GM23248 (cell line): ENCODE data around the gene TNFAIP8L3. TPM values are rescaled to one million over a fixed set of nuclear protein-coding genes. Genes with fewer than 3 reads are reported as not detected.
"Not testable (repeated sequence)": the region's sequence is repeated elsewhere in the genome, so short reads cannot be mapped to it uniquely, and the experiment has no call there.

Source experiments
- DNase-seq: peaks from one replicate; pipeline ENCODE4 v3.0.0-alpha.2; 2015
- H2AFZ ChIP-seq: fragments of 200-600 bp; sonication (generic); 2 replicates; pipeline ENCODE4 v1.6.1; 2016; ENCODE audit warnings: antibody characterized with exemption
- H3F3A ChIP-seq: fragments of 200-600 bp; sonication (generic); 2 replicates; pipeline ENCODE4 v1.6.1; 2016; ENCODE audit warnings: mild to moderate bottlenecking, antibody characterized with exemption, mixed run types; ENCODE audit not compliant: insufficient read depth
- H3K27ac ChIP-seq: fragments of 200-600 bp; sonication (generic); 2 replicates; pipeline ENCODE4 v1.5.1; 2016; ENCODE audit warnings: mild to moderate bottlenecking
- H3K27me3 ChIP-seq: fragments of 200-600 bp; sonication (generic); replicated peaks from 2 replicates; pipeline ENCODE4 v1.6.1; 2016; ENCODE audit warnings: mild to moderate bottlenecking; ENCODE audit not compliant: insufficient read depth
- H3K36me3 ChIP-seq: fragments of 200-600 bp; sonication (generic); 2 replicates; pipeline ENCODE4 v1.6.1; 2016; ENCODE audit warnings: low read depth, mild to moderate bottlenecking
- H3K4me1 ChIP-seq: fragments of 200-600 bp; sonication (generic); 2 replicates; pipeline ENCODE4 v1.6.1; 2016; ENCODE audit warnings: mild to moderate bottlenecking; ENCODE audit not compliant: insufficient read depth
- H3K4me2 ChIP-seq: fragments of 200-600 bp; sonication (generic); one replicate; pipeline ENCODE4 v1.6.1; 2016; ENCODE audit warnings: mild to moderate bottlenecking; ENCODE audit not compliant: unreplicated experiment
- H3K4me3 ChIP-seq: fragments of 200-600 bp; sonication (generic); 2 replicates; pipeline ENCODE4 v1.5.1; 2016; ENCODE audit warnings: mild to moderate bottlenecking
- H3K79me2 ChIP-seq: fragments of 200-600 bp; sonication (generic); 2 replicates; pipeline ENCODE4 v1.6.1; 2016; ENCODE audit warnings: mild to moderate bottlenecking; ENCODE audit not compliant: insufficient read depth
- H3K9ac ChIP-seq: fragments of 200-600 bp; sonication (generic); 2 replicates; pipeline ENCODE4 v1.6.1; 2016; ENCODE audit warnings: mild to moderate bottlenecking
- H3K9me2 ChIP-seq: fragments of 200-600 bp; sonication (generic); 2 replicates; pipeline ENCODE4 v1.6.1; 2016; ENCODE audit warnings: mixed run types, mild to moderate bottlenecking, moderate library complexity; ENCODE audit not compliant: insufficient read depth
- H3K9me3 ChIP-seq: fragments of 200-600 bp; sonication (generic); one replicate; pipeline ENCODE4 v1.6.1; 2017; ENCODE audit warnings: low read depth
- H4K20me1 ChIP-seq: fragments of 200-600 bp; sonication (generic); 2 replicates; pipeline ENCODE4 v1.6.0; 2016; ENCODE audit not compliant: insufficient read depth
- EZH2 ChIP-seq: fragments of 200-600 bp; sonication (generic); IDR thresholded peaks from 2 replicates; pipeline ENCODE4 v1.6.1; 2018; ENCODE audit warnings: antibody characterized with exemption, mild to moderate bottlenecking; ENCODE audit not compliant: insufficient read depth, poor library complexity, severe bottlenecking
- EZH2phosphoT487 ChIP-seq: fragments of 200-600 bp; sonication (generic); IDR thresholded peaks from 2 replicates; pipeline ENCODE4 v1.6.1; 2018; ENCODE audit warnings: antibody characterized with exemption, moderate library complexity, mild to moderate bottlenecking, low read depth; ENCODE audit not compliant: insufficient read depth
- WGBS, 2 experiments: methylation state at CpG; one replicate each; pipeline ENCODE4 v1.1.6; 2015 to 2017; ENCODE audit warnings: low lambda C conversion rate in 2 of 2, low coverage in 1 of 2; ENCODE audit errors: missing lambda C conversion rate in 2 of 2; 5-methylcytosine and 5-hydroxymethylcytosine counted together
- in situ Hi-C: fragments of 300-500 bp; cut with MboI; formaldehyde crosslinking; loops from 2 replicates; pipeline ENCODE4 v1.15.0; 2020
- polyA plus RNA-seq: library from polyadenylated mRNA; unstranded; fragments of >200 nt; fragmentation: Nextera tagmentation; extraction: Ambion mirVana; gene quantifications from 2 replicates; pipeline ENCODE4 v1.2.1, GENCODE V29; 2016
- total RNA-seq: library from RNA; depleted of rRNA; stranded (reverse); fragments of >200 nt; shearing (Covaris generic); gene quantifications from 2 replicates; pipeline ENCODE4 v1.2.3, GENCODE V29; 2014

TNFAIP8L3 gene
- total and polyA plus RNA-seq, 2 experiments from 2014 or later = 2.0 to 2.8 TPM

DNA sequence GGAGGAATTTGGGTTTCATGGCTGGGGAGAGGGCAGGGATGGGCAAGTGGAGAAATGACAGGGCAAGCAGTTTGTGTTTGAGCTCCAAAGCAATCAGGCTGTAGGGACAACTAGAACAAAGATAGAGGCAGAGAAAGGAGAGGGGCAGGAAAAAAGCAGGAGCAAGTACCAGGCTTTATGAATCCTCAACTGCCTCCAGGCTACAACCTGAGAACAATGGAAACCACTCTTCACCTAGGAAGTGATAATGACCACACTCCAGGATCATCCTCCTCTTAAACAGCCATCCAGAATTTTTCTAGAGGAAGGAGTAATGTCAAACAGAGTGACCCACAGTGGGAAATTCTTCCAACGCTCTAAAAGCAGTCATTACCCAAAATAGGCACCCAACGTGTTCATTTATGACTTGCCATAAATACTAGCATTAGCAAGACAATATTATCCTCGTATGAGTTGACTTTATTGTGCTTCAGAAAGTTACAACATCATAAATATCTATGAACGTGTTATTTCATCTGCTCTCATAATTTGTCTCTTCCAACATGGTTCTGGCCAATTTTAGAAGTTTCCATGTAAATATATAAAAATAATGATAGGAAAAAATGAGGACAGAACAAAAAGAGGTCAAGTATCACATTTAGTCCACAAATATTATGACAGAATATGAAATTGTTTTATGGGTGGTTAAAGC is 50.5 kb downstream of the TNFAIP8L3 start:
- Histone ChIP-seq H3K4me3 (no peak overlapping the region), H4K20me1 (no peaks in the 10 kb centered on the region), H3K4me1 (no peaks in the 10 kb centered on the region), H2AFZ (no peak overlapping the region), H3K9me3 (no peaks in the 10 kb centered on the region), H3K9ac (no peak overlapping the region), H3K4me2 (no peak overlapping the region), H3K36me3 (peaks cover 6% of the 10 kb centered on the region; the same call in 1 of the 2 replicates), H3K27ac (no peak overlapping the region), H3K27me3 (no peaks in the 10 kb centered on the region), H3K79me2 (no peaks in the 10 kb centered on the region), H3K9me2 (no peaks in the 10 kb centered on the region), H3F3A (no peaks in the 10 kb centered on the region)
- in situ Hi-C loops = no loop called here
- no peak for DNase-seq
- TF ChIP-seq EZH2 = no peak
- TF ChIP-seq EZH2phosphoT487 = no peak
- 26% methylated on average over 4 of the region's 4 CpGs for WGBS, 2 experiments

DNA sequence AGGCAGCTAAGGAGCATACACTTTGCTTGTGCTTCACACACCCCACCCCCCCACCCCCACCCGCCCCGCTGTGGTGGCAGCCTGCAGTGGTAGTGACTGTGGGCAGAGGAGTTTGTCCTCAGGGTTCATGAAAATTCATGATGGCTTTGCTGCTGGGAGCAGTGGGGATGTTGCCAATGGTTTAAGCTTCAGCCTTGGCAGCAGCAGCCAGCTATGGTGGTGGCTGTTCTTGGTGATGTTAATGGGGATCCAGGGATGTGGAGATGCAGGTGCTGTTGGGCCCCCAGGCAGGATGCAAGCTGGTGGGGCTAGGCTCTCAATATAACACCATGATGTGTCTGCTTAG is 55.8 kb downstream of the TNFAIP8L3 start:
- H2AFZ ChIP-seq = no peak overlapping the region
- no peak overlapping the region for H3K4me3 ChIP-seq
- TF ChIP-seq EZH2 (no peak), EZH2phosphoT487 (no peak)
- H3K79me2 ChIP-seq = no peaks in the 10 kb centered on the region
- WGBS, 2 experiments = 94 to 100% methylated on average over 2 of the region's 2 CpGs
- in situ Hi-C loops = no loop called here
- no peak overlapping the region for H3K9ac ChIP-seq
- no peaks in the 10 kb centered on the region for H3K9me2 ChIP-seq
- H3K4me1 ChIP-seq = no peaks in the 10 kb centered on the region
- H4K20me1 ChIP-seq = no peaks in the 10 kb centered on the region
- DNase-seq = no peak
- H3K27ac ChIP-seq = no peak overlapping the region
- H3K36me3 ChIP-seq = peaks cover 6% of the 10 kb centered on the region; the same call in 1 of the 2 replicates
- no peaks in the 10 kb centered on the region for H3K9me3 ChIP-seq
- no peak overlapping the region for H3K4me2 ChIP-seq
- H3K27me3 ChIP-seq = no peaks in the 10 kb centered on the region
- no peaks in the 10 kb centered on the region for H3F3A ChIP-seq

DNA sequence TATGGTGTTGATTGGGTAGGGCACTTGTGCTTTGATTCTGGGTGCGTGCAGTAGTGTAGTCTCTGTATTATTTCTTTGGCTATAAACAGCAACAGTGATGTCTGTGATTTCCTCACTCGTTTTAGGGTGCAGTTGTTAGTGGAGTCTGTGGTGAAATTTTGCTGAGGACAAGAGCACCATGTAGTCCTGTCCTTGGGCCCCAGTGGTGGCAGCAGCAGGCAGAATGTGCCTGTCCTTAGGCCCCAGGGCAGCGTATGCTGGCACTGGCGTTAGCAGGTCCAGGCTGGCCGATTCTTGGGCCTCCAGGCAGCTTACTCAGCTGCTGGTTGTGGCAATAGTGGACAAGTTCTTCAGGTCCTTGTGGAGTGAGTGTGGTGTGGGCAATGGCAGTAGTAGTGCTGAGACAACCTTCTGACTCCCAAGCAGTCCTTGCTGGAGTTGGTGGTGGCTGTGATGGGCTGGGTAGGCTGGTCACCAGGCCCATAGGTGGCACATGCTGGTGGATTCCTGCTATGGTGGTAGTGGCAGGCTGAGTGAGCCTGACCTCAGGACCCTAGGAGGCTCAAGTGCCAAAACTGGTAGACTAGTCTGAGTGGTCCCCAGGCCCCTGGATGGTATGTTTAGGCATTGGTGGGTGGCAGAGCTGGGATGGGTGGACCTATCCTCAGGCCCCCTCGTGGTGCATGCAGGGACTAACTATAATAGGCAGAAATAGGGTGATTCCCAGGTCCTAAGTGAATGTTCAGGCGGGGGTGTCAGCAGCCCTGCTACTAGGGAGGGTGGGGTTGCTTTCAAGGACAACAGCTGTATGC is 56.3 kb downstream of the TNFAIP8L3 start:
- Histone ChIP-seq H3K36me3 (peaks cover 6% of the 10 kb centered on the region; the same call in 1 of the 2 replicates), H3K9me2 (no peaks in the 10 kb centered on the region), H3K4me3 (no peak overlapping the region), H3K4me2 (no peak overlapping the region), H3K27ac (no peak overlapping the region), H3K9me3 (no peaks in the 10 kb centered on the region), H3F3A (no peaks in the 10 kb centered on the region), H3K9ac (no peak overlapping the region), H3K27me3 (no peaks in the 10 kb centered on the region), H2AFZ (no peak overlapping the region), H3K4me1 (no peaks in the 10 kb centered on the region), H3K79me2 (no peaks in the 10 kb centered on the region), H4K20me1 (no peaks in the 10 kb centered on the region)
- TF ChIP-seq EZH2phosphoT487 (no peak), EZH2 (no peak)
- DNase-seq = no peak
- in situ Hi-C loops = no loop called here
- 75 to 79% methylated on average over 7 of the region's 7 CpGs for WGBS, 2 experiments

DNA sequence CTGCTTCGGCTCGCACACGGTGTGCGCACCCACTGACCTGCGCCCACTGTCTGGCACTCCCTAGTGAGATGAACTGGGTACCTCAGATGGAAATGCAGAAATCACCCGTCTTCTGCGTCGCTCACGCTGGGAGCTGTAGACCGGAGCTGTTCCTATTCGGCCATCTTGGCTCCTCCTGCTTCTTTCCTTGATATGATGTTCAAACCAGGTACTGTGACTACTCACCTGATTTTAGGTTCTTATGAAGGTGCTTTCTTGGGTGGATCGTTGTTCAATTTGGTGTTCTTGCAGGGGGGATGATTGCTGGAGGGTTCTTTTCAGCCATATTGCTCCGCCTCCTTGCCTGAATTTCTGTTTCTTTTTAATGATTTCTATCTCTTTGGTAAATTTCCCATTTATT is 57.2 kb downstream of the TNFAIP8L3 start:
- H2AFZ ChIP-seq, H3K27me3 ChIP-seq, H3K4me3 ChIP-seq, H3K4me1 ChIP-seq, H3F3A ChIP-seq, H3K27ac ChIP-seq, H4K20me1 ChIP-seq, in situ Hi-C loops, DNase-seq, H3K36me3 ChIP-seq, H3K79me2 ChIP-seq, H3K9me3 ChIP-seq, H3K9me2 ChIP-seq, H3K4me2 ChIP-seq, H3K9ac ChIP-seq: not testable (repeated sequence)
- 88 to 96% methylated on average over 9 to 13 of the region's 13 CpGs for whole genome bisulfite sequencing, 2 experiments
